COLO668 (cell line): ENCODE measurements around the gene LRRC8A.
"Not testable (repeated sequence)": the region's sequence is repeated elsewhere in the genome, so short reads cannot be mapped to it uniquely, and the experiment has no call there.

Experiments used
- DNase-seq: peaks from one replicate; lab custom pipeline; 2025; ENCODE audit not compliant: unreplicated experiment; lab: John Stamatoyannopoulos, UW

The LRRC8A gene

GRCh38 chr9:128881884-128882676 is at the start of gene LRRC8A, which contains the start of gene KYAT1:
TSS of gene LRRC8A (plus strand) at chr9:128882133. CDS start at chr9:128907165, 25,032 bp downstream.
TSS of gene KYAT1 (minus strand) at chr9:128881950. CDS start at chr9:128845405, 36,545 bp downstream.
- DNase-seq, result peak; percentile 98

- DNase-seq, result no peak
These were observed 48.2 kb upstream of the LRRC8A start for GRCh38 chr9:128833696-128834095.

GRCh38 chr9:128835246-128836210 is 46.4 kb upstream of the LRRC8A start:
- no peak for DNase-seq

GRCh38 chr9:128836509-128837145 is 45.3 kb upstream of the LRRC8A start:
- DNase-seq, result no peak

- no peak for DNase-seq
These were observed 43.6 kb upstream of the LRRC8A start for GRCh38 chr9:128838338-128838737.

- DNase-seq, result no peak
These were observed 41.4 kb upstream of the LRRC8A start for GRCh38 chr9:128840524-128840923.

GRCh38 chr9:128841694-128842492 is 40.0 kb upstream of the LRRC8A start:
- DNase-seq, result no peak

GRCh38 chr9:128843171-128843570 is 38.8 kb upstream of the LRRC8A start:
- not testable (repeated sequence) for DNase-seq

GRCh38 chr9:128845186-128845931 is 36.6 kb upstream of the LRRC8A start:
- DNase-seq, result peak; percentile 64

- no peak for DNase-seq
These were observed 35.3 kb upstream of the LRRC8A start for GRCh38 chr9:128846680-128847030.

- DNase-seq, result no peak
These were observed 34.1 kb upstream of the LRRC8A start for GRCh38 chr9:128847803-128848202.

GRCh38 chr9:128851024-128851423 is 30.9 kb upstream of the LRRC8A start:
- not testable (repeated sequence) for DNase-seq

GRCh38 chr9:128851779-128852600 is 29.9 kb upstream of the LRRC8A start:
- peak; percentile 9 for DNase-seq

- DNase-seq, result not testable (repeated sequence)
These were observed 29.3 kb upstream of the LRRC8A start for GRCh38 chr9:128852646-128853045.

- not testable (repeated sequence) for DNase-seq
These were observed 27.5 kb upstream of the LRRC8A start for GRCh38 chr9:128854454-128854853.

GRCh38 chr9:128858476-128858875 is 23.5 kb upstream of the LRRC8A start:
- not testable (repeated sequence) for DNase-seq

- no peak for DNase-seq
These were observed 21.0 kb upstream of the LRRC8A start for GRCh38 chr9:128860937-128861336.

GRCh38 chr9:128861501-128861900 is 20.4 kb upstream of the LRRC8A start:
- no peak for DNase-seq

GRCh38 chr9:128862401-128862851 is 19.5 kb upstream of the LRRC8A start:
- DNase-seq, result no peak
